ENCODE data around the gene NANOS1. TPM values are rescaled to one million over a fixed set of nuclear protein-coding genes. Genes with fewer than 3 reads are reported as not detected.

NANOS1 gene
- total RNA-seq, 1 donor from 2014 or later = 0.79 TPM

DNA sequence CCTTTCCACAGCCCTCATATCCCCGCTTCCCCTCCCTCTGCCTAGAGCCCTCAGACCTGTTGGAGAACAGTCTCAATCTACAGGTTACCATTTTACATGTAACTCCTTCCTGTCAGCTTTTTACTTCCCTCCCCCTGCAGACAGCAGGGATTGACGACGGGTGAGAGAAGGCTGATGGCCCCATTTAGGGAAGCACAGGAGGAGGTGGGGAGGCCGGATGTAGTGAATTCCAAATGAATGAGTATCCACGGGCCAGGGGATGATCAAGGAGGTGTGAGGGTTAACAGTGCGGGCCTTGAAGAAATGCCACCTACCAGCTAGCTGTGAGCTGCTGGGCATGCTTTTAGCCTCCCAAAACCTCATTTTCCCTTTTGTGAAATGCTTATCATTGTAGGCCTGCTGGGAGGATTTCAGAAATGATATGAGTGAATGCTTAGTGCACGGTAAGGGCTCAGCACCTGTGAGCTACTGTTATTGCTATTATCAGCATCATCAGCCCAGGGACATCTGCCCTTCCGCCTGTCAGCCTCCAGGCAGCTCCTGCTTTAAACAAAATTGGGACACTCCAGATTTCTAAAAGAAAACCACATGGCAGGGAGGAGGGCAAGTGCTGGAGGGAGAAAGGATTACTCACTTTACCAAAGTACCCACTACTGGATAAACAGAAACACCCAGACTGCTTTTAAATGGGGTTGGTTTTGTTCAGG, 6.5 kb upstream of the NANOS1 start:
- Histone ChIP-seq H3K36me3 (ENCODE audit: control insufficient read depth, insufficient read depth, low read length) (no peaks in the 10 kb centered on the region), H3K4me3 (ENCODE audit: low read depth, low read length) (no peak overlapping the region), H3K27me3 (ENCODE audit: control insufficient read depth, insufficient read depth, low read length) (no peaks in the 10 kb centered on the region)
- FAIRE-seq = no peak
- TF ChIP-seq, protein P1, sequence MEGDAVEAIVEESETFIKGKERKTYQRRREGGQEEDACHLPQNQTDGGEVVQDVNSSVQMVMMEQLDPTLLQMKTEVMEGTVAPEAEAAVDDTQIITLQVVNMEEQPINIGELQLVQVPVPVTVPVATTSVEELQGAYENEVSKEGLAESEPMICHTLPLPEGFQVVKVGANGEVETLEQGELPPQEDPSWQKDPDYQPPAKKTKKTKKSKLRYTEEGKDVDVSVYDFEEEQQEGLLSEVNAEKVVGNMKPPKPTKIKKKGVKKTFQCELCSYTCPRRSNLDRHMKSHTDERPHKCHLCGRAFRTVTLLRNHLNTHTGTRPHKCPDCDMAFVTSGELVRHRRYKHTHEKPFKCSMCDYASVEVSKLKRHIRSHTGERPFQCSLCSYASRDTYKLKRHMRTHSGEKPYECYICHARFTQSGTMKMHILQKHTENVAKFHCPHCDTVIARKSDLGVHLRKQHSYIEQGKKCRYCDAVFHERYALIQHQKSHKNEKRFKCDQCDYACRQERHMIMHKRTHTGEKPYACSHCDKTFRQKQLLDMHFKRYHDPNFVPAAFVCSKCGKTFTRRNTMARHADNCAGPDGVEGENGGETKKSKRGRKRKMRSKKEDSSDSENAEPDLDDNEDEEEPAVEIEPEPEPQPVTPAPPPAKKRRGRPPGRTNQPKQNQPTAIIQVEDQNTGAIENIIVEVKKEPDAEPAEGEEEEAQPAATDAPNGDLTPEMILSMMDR (IDR thresholded peaks at IDR 0.05; ENCODE audit: insufficient read depth, low read length, severe bottlenecking) = no peak
- peak; percentile 54 for DNase-seq (ENCODE audit: low read depth)

DNA sequence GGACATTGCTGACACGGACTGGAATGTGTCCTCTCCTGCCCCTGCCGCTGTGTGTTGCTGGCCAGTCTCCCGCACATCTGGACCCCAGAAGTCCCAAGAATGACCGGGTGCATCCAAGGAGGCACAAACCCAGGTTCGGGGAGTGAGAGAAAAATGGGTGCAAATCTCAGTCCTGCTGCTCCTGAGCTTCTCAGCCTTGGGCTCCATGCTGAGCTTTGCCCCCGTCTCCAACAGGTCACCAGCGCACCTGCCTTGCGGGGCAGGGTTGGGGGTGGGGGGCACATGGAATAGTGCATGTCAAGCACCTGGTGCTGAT, 6.0 kb upstream of the NANOS1 start:
- no peak overlapping the region for H3K4me3 ChIP-seq (ENCODE audit: low read depth, low read length)
- no peaks in the 10 kb centered on the region for H3K27me3 ChIP-seq (ENCODE audit: control insufficient read depth, insufficient read depth, low read length)
- DNase-seq (ENCODE audit: low read depth) (no peak), FAIRE-seq (no peak)
- H3K36me3 ChIP-seq (ENCODE audit: control insufficient read depth, insufficient read depth, low read length) = no peaks in the 10 kb centered on the region
- TF ChIP-seq, protein P1 (IDR thresholded peaks at IDR 0.05; ENCODE audit: insufficient read depth, low read length, severe bottlenecking) = no peak

DNA sequence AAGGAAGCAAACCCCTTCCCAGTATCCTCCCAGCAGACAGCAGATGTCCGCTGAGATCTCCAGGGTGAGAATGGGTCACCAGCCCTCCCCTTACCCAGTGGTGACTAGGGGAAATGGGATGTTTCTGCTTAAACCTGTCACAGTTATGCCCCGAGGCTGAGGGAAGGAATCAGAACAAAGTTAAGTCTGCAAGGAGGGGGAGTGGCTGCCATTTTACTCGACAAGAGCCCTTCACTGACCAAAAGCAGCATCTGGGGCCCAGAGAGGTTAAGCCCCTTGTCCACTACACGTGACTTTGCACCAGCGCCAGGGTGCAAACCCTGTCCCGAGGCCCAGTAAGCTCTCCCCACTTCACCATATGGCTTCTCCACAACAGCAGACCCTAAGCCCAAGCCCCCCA, 4.6 kb upstream of the NANOS1 start:
- Histone ChIP-seq H3K4me3 (ENCODE audit: low read depth, low read length) (no peak overlapping the region), H3K27me3 (ENCODE audit: control insufficient read depth, insufficient read depth, low read length) (no peaks in the 10 kb centered on the region), H3K36me3 (ENCODE audit: control insufficient read depth, insufficient read depth, low read length) (no peaks in the 10 kb centered on the region)
- FAIRE-seq (no peak), DNase-seq (ENCODE audit: low read depth) (no peak)
- TF ChIP-seq, protein P1 (IDR thresholded peaks at IDR 0.05; ENCODE audit: insufficient read depth, low read length, severe bottlenecking) = no peak

- FAIRE-seq = no peak
- Histone ChIP-seq H3K36me3 (ENCODE audit: control insufficient read depth, insufficient read depth, low read length) (no peaks in the 10 kb centered on the region), H3K4me3 (ENCODE audit: low read depth, low read length) (no peak overlapping the region), H3K27me3 (ENCODE audit: control insufficient read depth, insufficient read depth, low read length) (no peaks in the 10 kb centered on the region)
- TF ChIP-seq, protein P1 (IDR thresholded peaks at IDR 0.05; ENCODE audit: insufficient read depth, low read length, severe bottlenecking) = no peak
- peak; percentile 63 for DNase-seq (ENCODE audit: low read depth)
These were observed 4.2 kb upstream of the NANOS1 start for GRCh38 chr10:119025336-119025735.

DNA sequence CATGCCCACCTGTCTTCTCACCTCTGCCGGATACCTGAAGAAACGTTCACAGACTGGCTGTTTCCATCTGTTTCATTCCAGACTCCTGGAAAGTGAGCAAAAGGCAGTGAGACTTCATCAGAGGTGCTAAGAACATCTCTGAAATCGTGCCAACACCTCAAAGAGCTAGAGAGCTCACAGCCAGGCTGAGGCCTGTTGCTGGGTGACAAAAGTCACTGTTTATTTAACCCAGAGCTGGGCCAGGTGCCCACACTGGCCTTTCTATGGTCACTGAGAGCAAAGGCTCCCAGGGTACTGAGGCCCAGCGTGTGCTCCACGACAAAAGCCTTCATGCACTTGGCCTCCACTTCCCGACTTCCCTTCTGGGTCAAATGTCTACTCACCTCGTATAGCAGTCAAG, 3.7 kb upstream of the NANOS1 start:
- TF ChIP-seq, protein P1 (IDR thresholded peaks at IDR 0.05; ENCODE audit: insufficient read depth, low read length, severe bottlenecking) = no peak
- Histone ChIP-seq H3K36me3 (ENCODE audit: control insufficient read depth, insufficient read depth, low read length) (no peaks in the 10 kb centered on the region), H3K4me3 (ENCODE audit: low read depth, low read length) (no peak overlapping the region), H3K27me3 (ENCODE audit: control insufficient read depth, insufficient read depth, low read length) (no peaks in the 10 kb centered on the region)
- FAIRE-seq (no peak), DNase-seq (ENCODE audit: low read depth) (no peak)
